NCI-H526 (cell line): Measurements from ENCODE around the gene RHOBTB1.
"Not testable (repeated sequence)": the region's sequence is repeated elsewhere in the genome, so short reads cannot be mapped to it uniquely, and the experiment has no call there.

ENCODE experiments used
- DNase-seq, 2 experiments: peaks; one replicate each; lab custom pipeline; 2025; lab: John Stamatoyannopoulos, UW

RHOBTB1 gene

GRCh38 chr10:60906825-60907224 lies 37.2 kb downstream of the RHOBTB1 start:
- DNase-seq: not testable (repeated sequence)

DNA sequence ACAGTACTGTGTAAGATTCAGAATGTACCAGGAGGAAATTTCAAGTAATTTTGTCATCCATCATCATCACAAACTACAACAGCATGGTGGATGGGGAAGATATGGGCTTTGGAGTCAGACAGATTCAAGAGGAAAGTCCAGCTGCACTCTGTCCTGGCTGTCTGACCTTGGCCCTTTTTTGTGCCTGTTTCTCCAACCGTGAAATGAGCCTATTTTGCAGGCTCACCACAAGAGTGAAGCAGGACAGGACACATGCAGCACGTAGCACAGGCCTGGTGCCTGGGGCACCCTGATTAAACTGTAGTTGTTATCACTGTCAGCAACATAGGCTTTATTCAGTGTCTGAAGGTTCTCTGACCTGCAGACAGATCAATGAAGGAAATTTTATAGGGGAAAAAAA lies 37.6 kb downstream of the RHOBTB1 start:
- DNase-seq: no peak

GRCh38 chr10:60905580-60905979 lies 38.4 kb downstream of the RHOBTB1 start:
- DNase-seq: no peak

GRCh38 chr10:60903096-60903495 lies 40.9 kb downstream of the RHOBTB1 start:
- no peak for DNase-seq

DNA sequence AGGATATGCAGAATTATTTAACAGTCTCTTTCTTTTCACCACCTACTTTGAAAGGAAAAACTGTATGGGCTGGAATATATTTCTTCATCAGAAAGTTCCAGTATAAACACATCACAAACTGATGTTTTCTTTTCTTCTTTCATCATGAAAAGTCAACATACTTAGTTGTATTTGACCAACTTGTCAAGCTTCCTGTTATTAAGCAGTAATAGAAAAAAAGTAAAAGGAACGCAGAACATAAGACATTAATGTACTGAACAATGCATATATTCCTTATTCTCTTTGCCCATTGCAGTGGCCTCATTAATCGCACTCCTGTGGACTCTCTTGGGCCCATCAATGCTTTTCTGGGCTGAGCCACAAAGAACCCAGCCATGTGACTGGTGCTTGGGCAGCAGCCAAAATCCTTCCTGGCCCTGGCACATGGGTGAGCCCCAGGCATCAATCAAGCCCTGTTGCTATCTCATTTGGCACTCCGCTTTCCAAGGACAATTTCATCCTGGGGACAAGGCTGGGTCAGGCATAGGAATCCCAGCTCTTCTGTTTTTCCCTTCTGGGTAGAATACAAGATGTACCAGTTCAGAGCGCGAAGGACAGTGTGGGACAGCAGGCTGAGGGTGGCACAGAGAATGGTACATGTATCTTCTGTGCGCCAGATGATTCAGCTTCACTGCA lies 42.3 kb downstream of the RHOBTB1 start:
- DNase-seq: no peak

GRCh38 chr10:60899266-60899665 lies 44.7 kb downstream of the RHOBTB1 start:
- DNase-seq: no peak

GRCh38 chr10:60898321-60898720 lies 45.7 kb downstream of the RHOBTB1 start:
- no peak for DNase-seq

DNA sequence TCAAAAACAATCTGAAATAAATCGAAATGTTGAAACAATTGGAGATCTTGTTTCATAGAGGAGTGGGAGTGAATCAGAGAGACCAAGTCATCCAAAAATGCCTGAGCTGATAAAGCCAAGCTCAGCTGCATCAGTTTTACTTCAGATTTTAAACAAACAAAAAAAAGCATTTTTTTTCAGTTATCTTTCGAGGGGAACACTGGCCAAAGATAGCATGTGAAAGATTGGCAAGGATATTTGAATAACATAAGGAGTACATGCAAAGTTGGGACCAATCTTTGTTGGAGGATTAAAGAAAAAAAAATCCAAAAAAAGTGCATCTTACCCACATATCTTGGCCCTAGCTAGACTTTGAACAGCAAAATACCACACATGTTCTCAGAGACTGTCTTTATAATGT lies 47.2 kb downstream of the RHOBTB1 start:
- DNase-seq: no peak

GRCh38 chr10:60896033-60896432 lies 48.0 kb downstream of the RHOBTB1 start:
- DNase-seq: no peak

GRCh38 chr10:60894786-60895185 lies 49.2 kb downstream of the RHOBTB1 start:
- no peak for DNase-seq

- no peak for DNase-seq
Observed at GRCh38 chr10:60893231-60893630, 50.8 kb downstream of the RHOBTB1 start.

GRCh38 chr10:60892571-60892970 lies 51.4 kb downstream of the RHOBTB1 start:
- no peak for DNase-seq

DNA sequence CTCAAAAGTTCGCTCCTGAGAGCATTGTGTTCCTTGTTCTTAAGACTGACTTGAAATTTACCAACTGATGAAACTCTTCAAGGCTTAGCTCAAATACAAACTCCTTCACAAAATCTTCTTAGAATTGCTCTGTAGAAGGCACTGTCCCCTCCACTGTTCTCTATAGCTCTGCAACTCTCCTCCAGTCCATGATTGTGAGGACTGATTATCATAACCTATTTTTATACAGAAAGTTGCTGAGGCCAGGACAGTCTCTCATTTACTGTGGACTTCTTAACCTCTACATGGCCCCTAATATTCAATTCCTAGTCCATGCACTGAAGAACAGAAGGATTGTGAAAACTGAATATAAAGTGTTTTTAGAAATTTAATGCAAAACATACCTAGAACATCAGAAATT lies 53.2 kb downstream of the RHOBTB1 start:
- DNase-seq: no peak

- peak in 1 of 2 experiments; percentile 22 for DNase-seq
Observed at GRCh38 chr10:60883187-60883586, 60.8 kb downstream of the RHOBTB1 start.

GRCh38 chr10:60878224-60878623 lies 65.8 kb downstream of the RHOBTB1 start:
- DNase-seq: peak in 1 of 2 experiments; percentile 41

GRCh38 chr10:60877777-60878120 lies 66.2 kb downstream of the RHOBTB1 start:
- peak; percentile 23 to 47 for DNase-seq

DNA sequence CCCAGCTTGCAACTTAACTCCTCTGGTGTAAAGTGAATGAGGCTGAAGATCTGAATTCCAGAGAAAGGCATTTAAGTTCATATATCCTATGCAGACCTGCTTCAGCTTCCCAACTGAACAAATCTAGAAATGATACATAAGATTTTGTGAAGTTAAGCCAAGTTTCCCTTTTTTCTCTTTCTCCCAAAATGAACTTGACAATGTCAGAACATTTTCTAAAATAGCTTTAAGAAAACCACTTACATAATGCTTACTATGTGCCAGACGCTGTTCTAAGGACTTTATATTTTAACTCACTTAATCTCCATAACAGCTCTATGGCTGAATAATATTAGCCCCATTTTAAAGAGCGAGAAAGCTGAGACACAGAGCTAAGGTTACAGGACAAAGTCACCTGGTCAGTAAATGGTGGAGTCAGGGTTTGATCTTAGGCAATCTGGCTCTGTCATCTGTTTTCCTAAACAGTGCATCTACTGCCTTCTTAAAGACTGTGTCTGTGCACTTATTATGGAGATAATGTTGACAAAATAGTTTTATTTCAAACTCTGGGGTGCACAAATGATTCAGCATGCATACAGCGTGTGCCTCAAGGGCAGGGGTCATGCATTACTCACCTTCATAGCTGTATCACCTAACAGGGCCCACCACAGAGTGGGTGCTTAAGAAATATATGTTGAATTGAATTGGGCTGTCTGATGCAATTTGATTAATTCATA lies 66.8 kb downstream of the RHOBTB1 start:
- DNase-seq: no peak

DNA sequence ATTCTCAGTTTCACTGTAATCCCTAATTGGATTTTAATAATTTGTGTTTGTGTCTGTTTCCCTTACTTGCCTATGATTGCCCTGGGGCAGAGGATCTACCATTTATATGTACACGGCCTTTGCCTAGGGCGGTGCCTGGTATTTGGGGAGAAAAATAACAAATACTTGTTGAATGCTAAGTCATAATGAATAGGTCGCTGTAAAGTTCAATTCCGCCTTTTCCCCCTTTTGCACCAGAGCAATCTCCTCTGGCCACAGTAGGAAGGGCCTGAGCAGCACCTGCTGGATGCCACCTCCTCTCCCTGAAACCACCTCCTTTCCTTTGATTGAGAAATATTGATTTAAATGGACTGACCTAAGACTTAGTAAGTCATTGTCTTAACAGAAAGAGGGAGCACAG lies 70.2 kb downstream of the RHOBTB1 start:
- no peak for DNase-seq

DNA sequence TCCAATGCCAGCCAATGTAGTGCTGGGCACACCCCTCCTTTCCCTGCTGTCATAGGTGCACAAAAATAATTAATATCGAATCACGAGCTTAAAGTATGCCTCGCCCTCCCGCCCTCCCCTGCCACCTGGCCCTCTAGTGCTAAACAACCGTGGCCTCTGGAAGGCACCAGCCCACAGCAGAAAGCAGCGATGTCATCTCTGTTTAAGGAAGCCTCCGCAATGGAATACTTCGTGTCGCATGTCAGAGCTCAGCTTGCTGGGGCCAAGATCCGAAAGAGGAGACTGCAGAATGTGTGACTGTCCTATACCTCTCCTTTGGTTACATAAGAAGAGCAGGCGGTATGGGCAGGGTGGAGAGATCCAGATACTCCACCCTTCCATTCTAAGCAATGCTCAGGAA lies 71.5 kb downstream of the RHOBTB1 start:
- no peak for DNase-seq

- DNase-seq: no peak
Observed at GRCh38 chr10:60871215-60871614, 72.8 kb downstream of the RHOBTB1 start.

GRCh38 chr10:60870803-60871202 lies 73.2 kb downstream of the RHOBTB1 start:
- DNase-seq: no peak

GRCh38 chr10:60870416-60870728 lies 73.6 kb downstream of the RHOBTB1 start:
- peak in 1 of 2 experiments; percentile 5 for DNase-seq

- peak in 1 of 2 experiments; percentile 32 for DNase-seq
Observed at GRCh38 chr10:60869652-60870415, 74.2 kb downstream of the RHOBTB1 start.
